Fibroblast of mammary gland (primary cell): ENCODE measurements around the gene TMEM167B.

Experiments used
- DNase-seq: peaks from one replicate; pipeline ENCODE4 v3.0.0-alpha.2; 2010; ENCODE audit warnings: low read depth
- H3K4me3 ChIP-seq: 2 replicates; pipeline ENCODE4 v1.5.1; 2011; ENCODE audit warnings: low read depth, mild to moderate bottlenecking, low read length, moderate library complexity; ENCODE audit not compliant: control insufficient read depth
- CTCF ChIP-seq: conservative IDR thresholded peaks from 2 replicates; pipeline ENCODE4 v1.5.1; 2011; ENCODE audit warnings: low read depth, low read length, inconsistent platforms; ENCODE audit not compliant: control insufficient read depth, insufficient read depth

TMEM167B gene

GRCh38 chr1:109104364-109105151, 14.0 kb downstream of the TMEM167B start:
- no peak for TF ChIP-seq CTCF
- no peak overlapping the region for H3K4me3 ChIP-seq
- peak; percentile 41 for DNase-seq

GRCh38 chr1:109105881-109106280, 15.3 kb downstream of the TMEM167B start:
- DNase-seq, result no peak
- TF ChIP-seq CTCF, result no peak
- no peak overlapping the region for H3K4me3 ChIP-seq

- no peak for DNase-seq
- no peak for TF ChIP-seq CTCF
- no peak overlapping the region for H3K4me3 ChIP-seq
Observed at GRCh38 chr1:109107785-109108184, 17.2 kb downstream of the TMEM167B start.

- no peak for DNase-seq
- no peak for TF ChIP-seq CTCF
- H3K4me3 ChIP-seq, result no peak overlapping the region
Observed at GRCh38 chr1:109109906-109110305, 19.3 kb downstream of the TMEM167B start.

GRCh38 chr1:109111386-109112055, 21.0 kb downstream of the TMEM167B start:
- TF ChIP-seq CTCF, result no peak
- DNase-seq, result no peak
- no peak overlapping the region for H3K4me3 ChIP-seq

- no peak overlapping the region for H3K4me3 ChIP-seq
- peak; percentile 50 for TF ChIP-seq CTCF
- peak; percentile 60 for DNase-seq
Observed at GRCh38 chr1:109112056-109112651, 21.6 kb downstream of the TMEM167B start.
